ENCODE measurements around the gene FAM149B1. TPM values are rescaled to one million over a fixed set of nuclear protein-coding genes. Genes with fewer than 3 reads are reported as not detected.

Gene FAM149B1
- total RNA-seq, 1 donor from 2014 or later, result 31.9 TPM

GRCh38 chr10:73174148-73174925, 6.4 kb downstream of the FAM149B1 start:
- no peak overlapping the region for H3K27ac Mint-ChIP-seq
- no peak overlapping the region for H3K4me3 Mint-ChIP-seq
- peaks cover 15% of the 10 kb centered on the region for H3K36me3 Mint-ChIP-seq
- no peaks in the 10 kb centered on the region for H3K4me1 Mint-ChIP-seq
- DNase-seq (ENCODE audit: low spot score in 2 of 2, unreplicated experiment in 2 of 2), result no peak
- no peak for TF ChIP-seq CTCF (IDR thresholded peaks at IDR 0.05; ENCODE audit: unreplicated experiment)
- no peaks in the 10 kb centered on the region for H3K27me3 Mint-ChIP-seq (ENCODE audit: low read depth)
- no peaks in the 10 kb centered on the region for H3K9me3 Mint-ChIP-seq

- no peak for DNase-seq (ENCODE audit: low spot score in 2 of 2, unreplicated experiment in 2 of 2)
- Mint-ChIP-seq H3K9me3 (peaks cover 10% of the 10 kb centered on the region), H3K36me3 (peaks cover 28% of the 10 kb centered on the region), H3K4me1 (no peaks in the 10 kb centered on the region), H3K27ac (peak overlapping the region; percentile 60), H3K27me3 (ENCODE audit: low read depth) (no peaks in the 10 kb centered on the region), H3K4me3 (no peak overlapping the region)
- no peak for TF ChIP-seq CTCF (IDR thresholded peaks at IDR 0.05; ENCODE audit: unreplicated experiment)
Observed at GRCh38 chr10:73182568-73182967, 14.6 kb downstream of the FAM149B1 start.

- Mint-ChIP-seq H3K27ac (no peak overlapping the region), H3K27me3 (ENCODE audit: low read depth) (no peaks in the 10 kb centered on the region)
Observed at GRCh38 chr10:73183667-73184281, 15.9 kb downstream of the FAM149B1 start.

GRCh38 chr10:73186266-73186665, 18.3 kb downstream of the FAM149B1 start:
- DNase-seq (ENCODE audit: low spot score in 2 of 2, unreplicated experiment in 2 of 2), result no peak
- peaks cover 21% of the 10 kb centered on the region for H3K36me3 Mint-ChIP-seq
- no peak overlapping the region for H3K27ac Mint-ChIP-seq
- no peak overlapping the region for H3K4me3 Mint-ChIP-seq
- TF ChIP-seq CTCF (IDR thresholded peaks at IDR 0.05; ENCODE audit: unreplicated experiment), result no peak
- H3K4me1 Mint-ChIP-seq, result no peaks in the 10 kb centered on the region
- peaks cover 8% of the 10 kb centered on the region for H3K9me3 Mint-ChIP-seq
- H3K27me3 Mint-ChIP-seq (ENCODE audit: low read depth), result no peaks in the 10 kb centered on the region

More at GRCh38 chr10:73183667-73184281, 15.9 kb downstream of the FAM149B1 start:
- no peak for DNase-seq (ENCODE audit: low spot score in 2 of 2, unreplicated experiment in 2 of 2)
- no peaks in the 10 kb centered on the region for H3K4me1 Mint-ChIP-seq
- H3K36me3 Mint-ChIP-seq, result peaks cover 25% of the 10 kb centered on the region
- peaks cover 10% of the 10 kb centered on the region for H3K9me3 Mint-ChIP-seq
- no peak overlapping the region for H3K4me3 Mint-ChIP-seq
- no peak for TF ChIP-seq CTCF (IDR thresholded peaks at IDR 0.05; ENCODE audit: unreplicated experiment)

GRCh38 chr10:73190188-73190587, 22.3 kb downstream of the FAM149B1 start:
- no peaks in the 10 kb centered on the region for H3K27me3 Mint-ChIP-seq (ENCODE audit: low read depth)
- no peaks in the 10 kb centered on the region for H3K4me1 Mint-ChIP-seq
- no peak for DNase-seq (ENCODE audit: low spot score in 2 of 2, unreplicated experiment in 2 of 2)
- no peak for TF ChIP-seq CTCF (IDR thresholded peaks at IDR 0.05; ENCODE audit: unreplicated experiment)
- peaks cover 5% of the 10 kb centered on the region for H3K36me3 Mint-ChIP-seq
- H3K9me3 Mint-ChIP-seq, result no peaks in the 10 kb centered on the region
- no peak overlapping the region for H3K27ac Mint-ChIP-seq
- H3K4me3 Mint-ChIP-seq, result no peak overlapping the region
